Inflammatory macrophage (primary cell): ENCODE results near the gene PRR35.
"Not testable (repeated sequence)": the region's sequence is repeated elsewhere in the genome, so short reads cannot be mapped to it uniquely, and the experiment has no call there.

Experiments used
- DNase-seq, 2 donors: peaks; one replicate each; pipeline ENCODE4 v3.0.0-alpha.2; 2020 to 2022

The PRR35 gene

GRCh38 chr16:596736-597060 lies 36.5 kb downstream of the PRR35 start:
- no peak for DNase-seq

- not testable (repeated sequence) for DNase-seq
Observed at GRCh38 chr16:597655-598054, 37.5 kb downstream of the PRR35 start.

GRCh38 chr16:598823-599739 lies 38.9 kb downstream of the PRR35 start:
- DNase-seq, result no peak

GRCh38 chr16:600781-601180 lies 40.6 kb downstream of the PRR35 start:
- DNase-seq, result peak in 1 of 2 donors; percentile 9

- no peak for DNase-seq
Observed at GRCh38 chr16:603933-604332, 43.7 kb downstream of the PRR35 start.

- no peak for DNase-seq
Observed at GRCh38 chr16:606656-607307, 46.6 kb downstream of the PRR35 start.

GRCh38 chr16:608019-608418 lies 47.8 kb downstream of the PRR35 start:
- DNase-seq, result no peak

- no peak for DNase-seq
Observed at GRCh38 chr16:609316-609715, 49.1 kb downstream of the PRR35 start.

- no peak for DNase-seq
Observed at GRCh38 chr16:609984-610383, 49.8 kb downstream of the PRR35 start.

GRCh38 chr16:610513-611381 lies 50.6 kb downstream of the PRR35 start:
- peak; percentile 53 to 68 for DNase-seq

GRCh38 chr16:615122-615521 lies 54.9 kb downstream of the PRR35 start:
- no peak for DNase-seq
